ENCODE data around the gene LIMK1. TPM values are rescaled to one million over a fixed set of nuclear protein-coding genes. Genes with fewer than 3 reads are reported as not detected.

LIMK1 gene
- total and polyA plus RNA-seq, 2 of the 13 experiments (the other 11 are each of a cell fraction or from before 2014, with no cell fraction given), result 8.9 to 18.8 TPM

DNA sequence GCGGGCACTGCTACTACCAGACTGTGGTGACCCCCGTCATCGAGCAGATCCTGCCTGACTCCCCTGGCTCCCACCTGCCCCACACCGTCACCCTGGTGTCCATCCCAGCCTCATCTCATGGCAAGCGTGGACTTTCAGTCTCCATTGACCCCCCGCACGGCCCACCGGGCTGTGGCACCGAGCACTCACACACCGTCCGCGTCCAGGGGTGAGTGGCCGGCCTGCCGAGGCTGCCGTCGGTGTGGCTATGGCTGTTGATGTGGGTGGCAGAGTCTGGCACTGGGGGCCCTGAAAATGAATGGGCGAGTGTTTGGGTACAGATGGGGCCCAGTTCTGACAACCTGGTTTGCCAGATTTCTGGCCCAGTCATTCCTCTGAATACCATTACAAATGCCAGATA lies 15.4 kb downstream of the LIMK1 start (continued):
- TF ChIP-seq, protein P1, sequence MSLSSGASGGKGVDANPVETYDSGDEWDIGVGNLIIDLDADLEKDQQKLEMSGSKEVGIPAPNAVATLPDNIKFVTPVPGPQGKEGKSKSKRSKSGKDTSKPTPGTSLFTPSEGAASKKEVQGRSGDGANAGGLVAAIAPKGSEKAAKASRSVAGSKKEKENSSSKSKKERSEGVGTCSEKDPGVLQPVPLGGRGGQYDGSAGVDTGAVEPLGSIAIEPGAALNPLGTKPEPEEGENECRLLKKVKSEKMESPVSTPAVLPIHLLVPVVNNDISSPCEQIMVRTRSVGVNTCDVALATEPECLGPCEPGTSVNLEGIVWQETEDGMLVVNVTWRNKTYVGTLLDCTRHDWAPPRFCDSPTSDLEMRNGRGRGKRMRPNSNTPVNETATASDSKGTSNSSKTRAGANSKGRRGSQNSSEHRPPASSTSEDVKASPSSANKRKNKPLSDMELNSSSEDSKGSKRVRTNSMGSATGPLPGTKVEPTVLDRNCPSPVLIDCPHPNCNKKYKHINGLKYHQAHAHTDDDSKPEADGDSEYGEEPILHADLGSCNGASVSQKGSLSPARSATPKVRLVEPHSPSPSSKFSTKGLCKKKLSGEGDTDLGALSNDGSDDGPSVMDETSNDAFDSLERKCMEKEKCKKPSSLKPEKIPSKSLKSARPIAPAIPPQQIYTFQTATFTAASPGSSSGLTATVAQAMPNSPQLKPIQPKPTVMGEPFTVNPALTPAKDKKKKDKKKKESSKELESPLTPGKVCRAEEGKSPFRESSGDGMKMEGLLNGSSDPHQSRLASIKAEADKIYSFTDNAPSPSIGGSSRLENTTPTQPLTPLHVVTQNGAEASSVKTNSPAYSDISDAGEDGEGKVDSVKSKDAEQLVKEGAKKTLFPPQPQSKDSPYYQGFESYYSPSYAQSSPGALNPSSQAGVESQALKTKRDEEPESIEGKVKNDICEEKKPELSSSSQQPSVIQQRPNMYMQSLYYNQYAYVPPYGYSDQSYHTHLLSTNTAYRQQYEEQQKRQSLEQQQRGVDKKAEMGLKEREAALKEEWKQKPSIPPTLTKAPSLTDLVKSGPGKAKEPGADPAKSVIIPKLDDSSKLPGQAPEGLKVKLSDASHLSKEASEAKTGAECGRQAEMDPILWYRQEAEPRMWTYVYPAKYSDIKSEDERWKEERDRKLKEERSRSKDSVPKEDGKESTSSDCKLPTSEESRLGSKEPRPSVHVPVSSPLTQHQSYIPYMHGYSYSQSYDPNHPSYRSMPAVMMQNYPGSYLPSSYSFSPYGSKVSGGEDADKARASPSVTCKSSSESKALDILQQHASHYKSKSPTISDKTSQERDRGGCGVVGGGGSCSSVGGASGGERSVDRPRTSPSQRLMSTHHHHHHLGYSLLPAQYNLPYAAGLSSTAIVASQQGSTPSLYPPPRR (CRISPR knock-in tag; IDR thresholded peaks at IDR 0.05; ENCODE audit: borderline replicate concordance), result no peak
- no peak for TF ChIP-seq SRSF1 (optimal IDR thresholded peaks at IDR 0.05; ENCODE audit: low read depth, low read length)

GRCh38 chr7:74101061-74101681 lies 17.6 kb downstream of the LIMK1 start:
- Histone ChIP-seq H3K27ac (ENCODE audit: extremely low read length, insufficient read depth, low read length) (no peak overlapping the region), H3K9ac (ENCODE audit: insufficient read depth, low read depth, low read length) (no peak overlapping the region), H3K4me2 (ENCODE audit: low read depth, low read length) (no peak overlapping the region), H4K20me1 (ENCODE audit: insufficient read depth, low read length) (no peaks in the 10 kb centered on the region), H3K4me1 (ENCODE audit: insufficient read depth, low read length) (no peaks in the 10 kb centered on the region), H3K27me3 (ENCODE audit: control insufficient read depth in 1 of 2, insufficient read depth in 2 of 2, low read length in 2 of 2) (no peaks in the 10 kb centered on the region), H3K36me3 (replicated peaks in 1 of 2; ENCODE audit: control insufficient read depth in 1 of 2, insufficient read depth in 2 of 2, low read length in 2 of 2) (peaks cover 0 to 20% of the 10 kb centered on the region in 2 experiments; a peak in 2 of 5 replicates), H3K9me3 (ENCODE audit: low read length) (no peaks in the 10 kb centered on the region), H2AFZ (ENCODE audit: low read length) (no peak overlapping the region), H3K79me2 (ENCODE audit: insufficient read depth, low read length) (no peaks in the 10 kb centered on the region), H3K4me3 (replicated peaks in 1 of 3; ENCODE audit: insufficient read depth in 1 of 3, low read depth in 2 of 3, low read length in 3 of 3) (no peak overlapping the region)
- in situ Hi-C loops (cut with HindIII; ENCODE audit: extremely low pct_ligation_motif_present, low pct_unique_long_range_greater_than_20kb) (no loop called here), intact Hi-C loops (cut with micrococcal nuclease; ENCODE audit: unreplicated experiment) (no loop called here)
- CTCF ChIA-PET (ENCODE audit: low intra/inter-chr PET ratio, low total read pairs), result no interaction called here
- no peak for ATAC-seq
- DNase-seq (ENCODE audit: low spot score), result no peak
- 94% methylated on average over 8 of the region's 8 CpGs for WGBS (ENCODE audit: low lambda C conversion rate)
- no peak for FAIRE-seq
- BruUV-seq (replicated peaks), result no TSS peak
- POLR2A ChIA-PET, result no interaction called here
- no peak for TF ChIP-seq GTF2F1 (IDR thresholded peaks at IDR 0.05; ENCODE audit: low read length)
- no peak for TF ChIP-seq ATRX (CRISPR knock-in tag; IDR thresholded peaks at IDR 0.05; ENCODE audit: borderline replicate concordance)
- TF ChIP-seq NCOA5 (CRISPR knock-in tag; IDR thresholded peaks at IDR 0.05), result no peak
- no peak for TF ChIP-seq ZNF263 (CRISPR knock-in tag; IDR thresholded peaks at IDR 0.05)
- TF ChIP-seq, protein P2, sequence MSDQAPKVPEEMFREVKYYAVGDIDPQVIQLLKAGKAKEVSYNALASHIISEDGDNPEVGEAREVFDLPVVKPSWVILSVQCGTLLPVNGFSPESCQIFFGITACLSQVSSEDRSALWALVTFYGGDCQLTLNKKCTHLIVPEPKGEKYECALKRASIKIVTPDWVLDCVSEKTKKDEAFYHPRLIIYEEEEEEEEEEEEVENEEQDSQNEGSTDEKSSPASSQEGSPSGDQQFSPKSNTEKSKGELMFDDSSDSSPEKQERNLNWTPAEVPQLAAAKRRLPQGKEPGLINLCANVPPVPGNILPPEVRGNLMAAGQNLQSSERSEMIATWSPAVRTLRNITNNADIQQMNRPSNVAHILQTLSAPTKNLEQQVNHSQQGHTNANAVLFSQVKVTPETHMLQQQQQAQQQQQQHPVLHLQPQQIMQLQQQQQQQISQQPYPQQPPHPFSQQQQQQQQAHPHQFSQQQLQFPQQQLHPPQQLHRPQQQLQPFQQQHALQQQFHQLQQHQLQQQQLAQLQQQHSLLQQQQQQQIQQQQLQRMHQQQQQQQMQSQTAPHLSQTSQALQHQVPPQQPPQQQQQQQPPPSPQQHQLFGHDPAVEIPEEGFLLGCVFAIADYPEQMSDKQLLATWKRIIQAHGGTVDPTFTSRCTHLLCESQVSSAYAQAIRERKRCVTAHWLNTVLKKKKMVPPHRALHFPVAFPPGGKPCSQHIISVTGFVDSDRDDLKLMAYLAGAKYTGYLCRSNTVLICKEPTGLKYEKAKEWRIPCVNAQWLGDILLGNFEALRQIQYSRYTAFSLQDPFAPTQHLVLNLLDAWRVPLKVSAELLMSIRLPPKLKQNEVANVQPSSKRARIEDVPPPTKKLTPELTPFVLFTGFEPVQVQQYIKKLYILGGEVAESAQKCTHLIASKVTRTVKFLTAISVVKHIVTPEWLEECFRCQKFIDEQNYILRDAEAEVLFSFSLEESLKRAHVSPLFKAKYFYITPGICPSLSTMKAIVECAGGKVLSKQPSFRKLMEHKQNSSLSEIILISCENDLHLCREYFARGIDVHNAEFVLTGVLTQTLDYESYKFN (CRISPR knock-in tag; conservative IDR thresholded peaks at IDR 0.05), result no peak
- no peak for TF ChIP-seq MED8 (CRISPR knock-in tag; IDR thresholded peaks at IDR 0.05; ENCODE audit: insufficient replicate concordance)
- no peak for TF ChIP-seq ZNF776 (CRISPR knock-in tag; IDR thresholded peaks at IDR 0.05)
- TF ChIP-seq ZNF75D (CRISPR knock-in tag; IDR thresholded peaks at IDR 0.05; ENCODE audit: borderline replicate concordance), result no peak
- no peak for TF ChIP-seq AGO1 (IDR thresholded peaks at IDR 0.05; ENCODE audit: low read depth, low read length, poor library complexity, severe bottlenecking)
- no peak for TF ChIP-seq MEIS2 (CRISPR knock-in tag; IDR thresholded peaks at IDR 0.05)
- no peak for TF ChIP-seq E2F2 (CRISPR knock-in tag; IDR thresholded peaks at IDR 0.05; ENCODE audit: borderline replicate concordance)
- no peak for TF ChIP-seq SOX5 (CRISPR knock-in tag; IDR thresholded peaks at IDR 0.05; ENCODE audit: borderline replicate concordance)

Data from HepG2 (cell line).